ENCODE results near the gene TREH.

The TREH gene

GRCh38 chr11:118657709-118658428 is 21.6 kb downstream of the TREH start:
- Mint-ChIP-seq H3K36me3 (ENCODE audit: low read depth) (peaks cover 17% of the 10 kb centered on the region), H3K9me3 (no peaks in the 10 kb centered on the region), H3K4me3 (no peak overlapping the region), H3K27me3 (ENCODE audit: low read depth, poor library complexity) (no peaks in the 10 kb centered on the region), H3K4me1 (peaks cover 36% of the 10 kb centered on the region), H3K27ac (peak overlapping the region; percentile 54)
- no peak for TF ChIP-seq CTCF (IDR thresholded peaks at IDR 0.05)
- DNase-seq = no peak

GRCh38 chr11:118657238-118657637 is 22.2 kb downstream of the TREH start:
- Mint-ChIP-seq H3K36me3 (ENCODE audit: low read depth) (peaks cover 19% of the 10 kb centered on the region), H3K4me3 (no peak overlapping the region), H3K4me1 (peaks cover 30% of the 10 kb centered on the region), H3K9me3 (no peaks in the 10 kb centered on the region), H3K27ac (no peak overlapping the region), H3K27me3 (ENCODE audit: low read depth, poor library complexity) (no peaks in the 10 kb centered on the region)
- DNase-seq = no peak
- no peak for TF ChIP-seq CTCF (IDR thresholded peaks at IDR 0.05)

DNA sequence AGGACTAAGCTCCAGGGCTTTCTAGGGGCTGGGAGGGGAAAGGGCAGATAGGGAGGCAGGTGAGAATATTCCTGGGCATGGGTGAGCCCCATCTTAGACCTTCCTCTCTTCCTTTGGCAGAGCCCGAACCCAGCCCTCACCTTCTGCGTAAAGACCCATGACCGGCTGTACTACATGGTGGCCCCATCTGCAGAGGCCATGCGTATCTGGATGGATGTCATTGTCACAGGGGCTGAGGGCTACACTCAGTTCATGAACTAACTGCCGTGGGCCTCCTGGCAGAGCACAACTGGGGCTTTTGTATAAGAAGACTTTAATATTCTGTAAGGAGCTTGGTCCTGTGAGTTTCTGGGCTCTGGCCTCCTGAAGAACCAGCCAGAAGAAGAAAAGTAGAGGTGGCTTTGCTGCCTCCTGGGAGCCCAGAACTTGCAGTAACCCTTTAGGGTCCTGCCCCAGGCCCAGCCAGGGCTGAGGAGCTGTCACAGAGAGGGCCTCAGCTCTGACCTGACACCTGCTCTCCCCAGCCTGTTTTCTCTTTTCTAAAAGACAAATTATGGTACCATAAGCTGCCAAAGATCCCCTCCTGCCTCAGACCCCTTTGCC is 22.8 kb downstream of the TREH start:
- Mint-ChIP-seq H3K9me3 (no peaks in the 10 kb centered on the region), H3K27me3 (ENCODE audit: low read depth, poor library complexity) (no peaks in the 10 kb centered on the region), H3K36me3 (ENCODE audit: low read depth) (peaks cover 22% of the 10 kb centered on the region), H3K4me1 (peaks cover 29% of the 10 kb centered on the region), H3K4me3 (no peak overlapping the region), H3K27ac (no peak overlapping the region)
- TF ChIP-seq CTCF (IDR thresholded peaks at IDR 0.05) = no peak
- DNase-seq = no peak

DNA sequence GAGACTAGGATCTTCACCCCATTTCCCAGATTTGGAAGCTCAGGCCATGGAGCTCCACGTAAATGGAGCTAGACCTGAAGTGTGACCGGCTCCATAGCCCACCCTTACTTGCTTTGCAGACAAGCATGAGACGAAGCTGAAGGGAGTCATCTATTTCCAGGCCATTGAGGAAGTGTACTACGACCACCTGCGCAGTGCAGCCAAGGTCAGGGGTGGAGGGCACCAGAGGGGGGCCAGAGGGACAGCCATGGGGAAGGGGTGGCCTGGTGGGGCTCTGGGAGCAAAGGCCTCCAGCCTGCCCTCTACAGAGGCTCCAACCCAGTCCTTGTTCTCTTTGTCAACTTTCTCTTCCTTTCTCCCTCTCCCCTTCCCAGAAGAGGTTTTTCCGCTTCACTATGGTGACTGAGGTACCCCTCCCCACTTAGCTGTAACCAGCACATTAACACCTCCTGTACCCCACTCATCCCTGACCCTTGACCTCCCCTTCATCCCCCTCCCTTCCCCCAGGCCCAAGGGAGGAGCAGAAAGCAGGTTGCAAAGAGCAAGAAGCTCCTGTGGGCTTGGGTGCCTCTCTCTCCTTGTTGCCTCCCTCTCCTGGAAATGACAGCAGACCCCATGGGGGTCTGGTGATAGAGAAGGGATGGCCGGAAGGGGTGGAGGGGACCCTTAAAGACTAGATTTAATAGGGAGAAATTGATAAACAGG is 23.8 kb downstream of the TREH start:
- no peak for DNase-seq
- Mint-ChIP-seq H3K36me3 (ENCODE audit: low read depth) (peaks cover 28% of the 10 kb centered on the region), H3K4me3 (no peak overlapping the region), H3K27me3 (ENCODE audit: low read depth, poor library complexity) (no peaks in the 10 kb centered on the region), H3K9me3 (no peaks in the 10 kb centered on the region), H3K27ac (no peak overlapping the region), H3K4me1 (peaks cover 29% of the 10 kb centered on the region)
- TF ChIP-seq CTCF (IDR thresholded peaks at IDR 0.05) = no peak

DNA sequence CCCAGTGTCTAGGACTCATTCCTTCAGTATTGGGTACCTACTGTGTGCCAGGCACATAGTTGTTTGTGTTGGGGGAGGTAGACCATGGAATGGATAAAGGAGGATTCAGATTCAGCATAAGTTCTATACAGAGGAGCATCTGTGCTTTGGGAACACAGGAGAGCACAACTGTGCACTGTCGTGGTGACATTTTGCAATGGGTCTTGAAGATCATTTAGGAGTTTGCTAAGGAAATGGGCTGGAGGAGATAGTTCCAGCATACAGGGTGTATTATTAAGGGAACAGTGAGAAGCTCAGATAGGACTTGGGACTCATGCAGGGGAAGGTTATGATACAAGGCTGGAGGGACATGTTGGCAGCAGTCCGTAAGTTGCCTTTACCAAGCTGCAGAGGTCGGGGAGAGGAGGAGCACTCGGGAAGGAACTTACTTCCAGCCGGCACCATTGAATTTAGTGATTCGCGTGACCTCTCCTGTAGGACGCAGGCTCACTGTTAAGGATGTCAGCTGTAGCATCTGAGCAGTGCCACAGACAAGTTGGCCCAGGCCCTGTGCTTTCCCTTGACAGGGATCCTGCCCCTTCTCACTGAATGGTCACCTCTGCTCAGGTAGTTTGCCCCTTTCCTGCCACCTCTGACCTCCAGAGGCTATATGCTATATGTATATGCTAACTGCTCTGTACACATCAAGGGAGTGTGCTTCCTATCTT is 25.6 kb downstream of the TREH start:
- Mint-ChIP-seq H3K27ac (peak overlapping the region; percentile 60), H3K27me3 (ENCODE audit: low read depth, poor library complexity) (no peaks in the 10 kb centered on the region), H3K36me3 (ENCODE audit: low read depth) (peaks cover 44% of the 10 kb centered on the region), H3K4me1 (peaks cover 18% of the 10 kb centered on the region), H3K9me3 (no peaks in the 10 kb centered on the region), H3K4me3 (no peak overlapping the region)
- no peak for TF ChIP-seq CTCF (IDR thresholded peaks at IDR 0.05)
- DNase-seq = no peak

All from nephron progenitor cell (in vitro differentiated cells).